ENCODE data around the gene PTPN21.
A peak's percentile ranks its signal among the peaks of the same experiment; 100 is the strongest.

Gene PTPN21

GRCh38 chr14:88576222-88576621, 21.4 kb upstream of the PTPN21 start:
- Histone ChIP-seq H3K27ac (no peak overlapping the region), H3K36me3 (peaks cover 94 to 99% (median 96%) of the 10 kb centered on the region in 3 donors), H3K27me3 (no peaks in the 10 kb centered on the region), H3K9me3 (no peaks in the 10 kb centered on the region), H3K4me1 (no peaks in the 10 kb centered on the region), H3K4me3 (no peak overlapping the region)
- TF ChIP-seq, protein P1, sequence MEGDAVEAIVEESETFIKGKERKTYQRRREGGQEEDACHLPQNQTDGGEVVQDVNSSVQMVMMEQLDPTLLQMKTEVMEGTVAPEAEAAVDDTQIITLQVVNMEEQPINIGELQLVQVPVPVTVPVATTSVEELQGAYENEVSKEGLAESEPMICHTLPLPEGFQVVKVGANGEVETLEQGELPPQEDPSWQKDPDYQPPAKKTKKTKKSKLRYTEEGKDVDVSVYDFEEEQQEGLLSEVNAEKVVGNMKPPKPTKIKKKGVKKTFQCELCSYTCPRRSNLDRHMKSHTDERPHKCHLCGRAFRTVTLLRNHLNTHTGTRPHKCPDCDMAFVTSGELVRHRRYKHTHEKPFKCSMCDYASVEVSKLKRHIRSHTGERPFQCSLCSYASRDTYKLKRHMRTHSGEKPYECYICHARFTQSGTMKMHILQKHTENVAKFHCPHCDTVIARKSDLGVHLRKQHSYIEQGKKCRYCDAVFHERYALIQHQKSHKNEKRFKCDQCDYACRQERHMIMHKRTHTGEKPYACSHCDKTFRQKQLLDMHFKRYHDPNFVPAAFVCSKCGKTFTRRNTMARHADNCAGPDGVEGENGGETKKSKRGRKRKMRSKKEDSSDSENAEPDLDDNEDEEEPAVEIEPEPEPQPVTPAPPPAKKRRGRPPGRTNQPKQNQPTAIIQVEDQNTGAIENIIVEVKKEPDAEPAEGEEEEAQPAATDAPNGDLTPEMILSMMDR (IDR thresholded peaks at IDR 0.05), result no peak
- intact Hi-C loops (cut with DNase I; ENCODE audit: low total_unique reads), result no loop called here
- no peak for DNase-seq

GRCh38 chr14:88572117-88572516, 17.3 kb upstream of the PTPN21 start:
- intact Hi-C loops (cut with DNase I; ENCODE audit: low total_unique reads), result no loop called here
- Histone ChIP-seq H3K4me1 (no peaks in the 10 kb centered on the region), H3K9me3 (no peaks in the 10 kb centered on the region), H3K4me3 (no peak overlapping the region), H3K27ac (no peak overlapping the region), H3K27me3 (no peaks in the 10 kb centered on the region), H3K36me3 (peaks cover 88 to 92% (median 89%) of the 10 kb centered on the region in 3 donors)
- no peak for DNase-seq
- TF ChIP-seq, protein P1 (IDR thresholded peaks at IDR 0.05), result no peak

- H3K36me3 ChIP-seq, result peaks cover 51 to 56% (median 53%) of the 10 kb centered on the region in 3 donors
Observed at GRCh38 chr14:88568196-88568595, 13.4 kb upstream of the PTPN21 start.

GRCh38 chr14:88565427-88565826, 10.6 kb upstream of the PTPN21 start:
- H3K27ac ChIP-seq, result no peak overlapping the region
- H3K36me3 ChIP-seq, result peaks cover 26 to 34% (median 26%) of the 10 kb centered on the region in 3 donors
- intact Hi-C loops (cut with DNase I; ENCODE audit: low total_unique reads), result no loop called here
- H3K4me3 ChIP-seq, result no peak overlapping the region
- H3K4me1 ChIP-seq, result peaks cover 0 to 24% (median 17%) of the 10 kb centered on the region in 4 donors
- no peak for DNase-seq
- H3K9me3 ChIP-seq, result no peaks in the 10 kb centered on the region
- TF ChIP-seq, protein P1 (IDR thresholded peaks at IDR 0.05), result no peak
- H3K27me3 ChIP-seq, result no peaks in the 10 kb centered on the region

More at GRCh38 chr14:88568196-88568595, 13.4 kb upstream of the PTPN21 start:
- H3K27me3 ChIP-seq, result no peaks in the 10 kb centered on the region
- DNase-seq, result no peak
- H3K4me1 ChIP-seq, result peaks cover 0 to 18% (median 13%) of the 10 kb centered on the region in 4 donors
- no peak overlapping the region for H3K4me3 ChIP-seq
- intact Hi-C loops (cut with DNase I; ENCODE audit: low total_unique reads), result no loop called here
- no peaks in the 10 kb centered on the region for H3K9me3 ChIP-seq
- TF ChIP-seq, protein P1 (IDR thresholded peaks at IDR 0.05), result no peak
- H3K27ac ChIP-seq, result no peak overlapping the region

DNA sequence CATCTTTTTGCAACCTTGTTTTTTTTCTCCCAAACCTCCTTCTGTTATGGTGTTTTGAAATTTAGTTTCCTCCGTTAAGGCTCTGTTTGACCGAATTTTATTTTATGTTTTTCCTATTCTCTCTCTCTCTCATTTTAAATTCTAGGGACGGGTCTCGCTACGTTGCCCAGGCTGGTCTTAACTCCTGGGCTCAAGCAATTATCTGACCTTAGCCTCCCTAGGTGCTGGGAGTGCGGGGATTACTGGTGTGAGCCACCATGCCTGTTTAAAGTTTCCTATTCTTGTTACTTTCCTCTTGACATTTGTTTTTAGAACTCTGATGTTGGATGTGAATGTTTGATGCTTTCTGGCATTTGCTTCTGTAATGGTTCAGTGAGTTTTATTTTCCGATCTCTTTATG, 9.0 kb upstream of the PTPN21 start:
- TF ChIP-seq, protein P1 (IDR thresholded peaks at IDR 0.05), result no peak
- H3K27ac ChIP-seq, result peak overlapping the region; percentile 90 to 92
- intact Hi-C loops (cut with DNase I; ENCODE audit: low total_unique reads), result no loop called here
- H3K4me1 ChIP-seq, result peaks cover 0 to 24% (median 17%) of the 10 kb centered on the region in 4 donors
- no peaks in the 10 kb centered on the region for H3K9me3 ChIP-seq
- H3K36me3 ChIP-seq, result peaks cover 11 to 18% (median 12%) of the 10 kb centered on the region in 3 donors
- H3K27me3 ChIP-seq, result no peaks in the 10 kb centered on the region
- DNase-seq, result no peak
- H3K4me3 ChIP-seq, result peak overlapping the region; percentile 74 to 88
